ENCODE results near the gene SCUBE2. TPM values are rescaled to one million over a fixed set of nuclear protein-coding genes. Genes with fewer than 3 reads are reported as not detected.
A peak's percentile ranks its signal among the peaks of the same experiment; 100 is the strongest.

The SCUBE2 gene
- 10 to 100 TPM in 2 of 3 donors, 1 to 10 TPM in 1; 8.7 to 18.7 (median 15.9) TPM for total RNA-seq
- long read RNA-seq, donor 1, full-length matches to known transcripts, result 5 of 16 reads
- long read RNA-seq, donor 1, partial matches to known transcripts, result 1 of 16 reads
- long read RNA-seq, donor 1, other reads (novel, unspliced or antisense), result 10 of 16 reads
- long read RNA-seq, donor 2, result 0 reads

DNA sequence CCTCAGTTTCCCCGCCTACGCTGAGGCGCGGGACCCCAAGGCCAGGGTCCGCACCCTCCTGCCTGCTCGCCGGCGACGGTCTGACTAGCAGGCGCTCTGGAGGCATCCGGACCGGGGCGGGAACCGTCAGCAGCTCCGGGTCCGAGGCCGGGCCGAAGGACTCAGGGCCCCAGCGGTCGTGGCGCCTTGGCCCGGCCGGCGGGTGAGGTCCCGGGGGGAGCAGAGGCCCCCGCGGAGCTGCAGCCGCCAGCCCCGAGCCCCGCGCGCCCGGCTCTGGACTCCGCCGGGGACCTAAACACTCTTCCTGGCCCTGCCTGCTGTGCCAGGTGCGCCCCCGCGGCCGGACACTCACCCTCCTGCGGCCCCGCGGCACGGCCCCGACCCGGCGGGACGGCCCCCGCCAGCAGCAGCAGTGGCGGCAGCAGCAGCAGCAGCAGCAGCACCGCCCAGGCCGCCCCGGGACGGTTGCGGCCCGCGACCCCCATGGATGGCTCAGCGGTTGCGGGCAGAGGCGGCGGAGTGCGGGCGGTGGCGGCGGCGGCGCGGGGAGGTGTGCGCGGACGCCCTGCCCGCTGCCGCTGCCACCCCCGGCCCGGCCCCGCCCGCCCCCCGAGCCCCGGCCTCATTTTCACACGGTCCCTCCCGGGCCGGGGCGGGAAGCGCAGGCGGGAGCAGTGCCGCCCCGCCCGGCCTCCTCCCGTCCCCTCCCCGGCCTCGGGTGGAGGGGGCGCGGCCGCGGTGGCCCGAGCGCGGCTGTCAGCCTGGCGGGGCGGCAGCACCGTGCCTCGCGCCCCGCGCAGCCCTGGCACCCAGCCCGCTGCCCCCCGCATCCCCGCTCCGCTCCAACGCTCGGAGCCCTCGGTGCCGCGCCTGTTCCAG, at the start of gene SCUBE2:
TSS of gene SCUBE2 (minus strand) at position 556 of the 879 bp plus-strand sequence. CDS start at position 485, 71 bp downstream.
- Histone ChIP-seq H3K36me3 (ENCODE audit: low read depth) (no peaks in the 10 kb centered on the region), H3K4me3 (no peak within 1 kb of the TSS), H3K4me1 (ENCODE audit: low read depth) (peaks cover 17% of the 10 kb centered on the region), H3K9me3 (no peaks in the 10 kb centered on the region)
- peak; percentile 40 for ATAC-seq
- TF ChIP-seq, protein P1, sequence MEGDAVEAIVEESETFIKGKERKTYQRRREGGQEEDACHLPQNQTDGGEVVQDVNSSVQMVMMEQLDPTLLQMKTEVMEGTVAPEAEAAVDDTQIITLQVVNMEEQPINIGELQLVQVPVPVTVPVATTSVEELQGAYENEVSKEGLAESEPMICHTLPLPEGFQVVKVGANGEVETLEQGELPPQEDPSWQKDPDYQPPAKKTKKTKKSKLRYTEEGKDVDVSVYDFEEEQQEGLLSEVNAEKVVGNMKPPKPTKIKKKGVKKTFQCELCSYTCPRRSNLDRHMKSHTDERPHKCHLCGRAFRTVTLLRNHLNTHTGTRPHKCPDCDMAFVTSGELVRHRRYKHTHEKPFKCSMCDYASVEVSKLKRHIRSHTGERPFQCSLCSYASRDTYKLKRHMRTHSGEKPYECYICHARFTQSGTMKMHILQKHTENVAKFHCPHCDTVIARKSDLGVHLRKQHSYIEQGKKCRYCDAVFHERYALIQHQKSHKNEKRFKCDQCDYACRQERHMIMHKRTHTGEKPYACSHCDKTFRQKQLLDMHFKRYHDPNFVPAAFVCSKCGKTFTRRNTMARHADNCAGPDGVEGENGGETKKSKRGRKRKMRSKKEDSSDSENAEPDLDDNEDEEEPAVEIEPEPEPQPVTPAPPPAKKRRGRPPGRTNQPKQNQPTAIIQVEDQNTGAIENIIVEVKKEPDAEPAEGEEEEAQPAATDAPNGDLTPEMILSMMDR (IDR thresholded peaks at IDR 0.05), result no peak
- DNase-seq, result peak in 2 of 3 donors; percentile 36 to 63
- intact Hi-C loops (cut with DNase I, micrococcal nuclease), result no loop called here

DNA sequence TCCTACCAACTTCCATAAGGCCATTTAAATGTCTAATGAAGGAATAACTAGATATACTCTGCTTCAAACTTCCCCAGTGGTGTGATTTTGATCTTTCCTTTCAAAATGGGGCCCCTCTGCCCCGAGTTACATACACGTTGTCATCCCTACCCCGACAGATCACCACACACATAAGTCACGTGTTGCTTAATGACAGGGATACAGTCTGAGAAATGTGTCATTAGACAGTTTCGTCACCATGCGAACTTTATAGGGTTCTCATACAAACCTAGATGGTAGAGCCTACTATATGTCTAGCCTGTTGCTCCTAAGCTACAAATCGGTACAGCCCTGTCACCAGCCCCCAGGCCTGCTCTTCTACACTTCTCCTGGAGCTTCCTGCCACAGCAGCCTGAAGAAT, 49.8 kb upstream of the SCUBE2 start:
- TF ChIP-seq, protein P1 (IDR thresholded peaks at IDR 0.05), result no peak

DNA sequence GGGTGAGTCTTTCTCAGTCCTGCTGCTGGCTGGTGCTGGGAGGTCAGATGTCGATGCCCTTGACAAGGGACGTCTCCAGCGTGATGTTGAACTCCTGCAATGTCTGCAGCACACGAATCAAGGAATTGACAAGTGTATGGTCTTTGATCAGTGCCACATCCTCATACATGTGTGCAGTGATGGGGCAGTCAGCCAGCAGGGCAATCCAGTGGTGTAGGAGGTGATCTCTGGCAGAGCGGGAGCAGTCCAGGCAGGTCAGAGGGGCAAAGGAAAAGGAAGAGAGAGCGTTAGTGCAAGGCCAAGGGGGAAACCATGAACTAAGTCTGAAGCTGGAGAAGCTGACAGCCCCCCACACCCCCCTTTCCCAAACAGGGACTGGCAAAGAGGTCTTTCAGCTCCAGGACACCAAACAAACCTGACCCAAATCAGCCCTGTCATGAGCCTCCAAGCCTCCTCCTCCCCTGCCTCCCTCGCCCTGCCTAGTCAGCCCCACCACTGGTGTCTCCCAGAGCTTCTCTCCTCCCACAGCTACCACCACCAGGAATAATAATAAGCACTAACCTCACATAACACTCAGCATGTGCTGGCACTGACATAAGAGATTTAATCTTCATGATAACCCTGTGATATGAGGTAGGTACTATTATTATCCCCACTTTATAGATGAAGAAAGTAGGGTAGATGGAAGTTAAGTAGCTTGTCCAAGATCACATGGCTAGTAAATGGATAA, 48.4 kb upstream of the SCUBE2 start:
- no peaks in the 10 kb centered on the region for H3K9me3 ChIP-seq
- H3K4me3 ChIP-seq, result no peak overlapping the region
- peaks cover 13% of the 10 kb centered on the region for H3K4me1 ChIP-seq (ENCODE audit: low read depth)
- no peaks in the 10 kb centered on the region for H3K36me3 ChIP-seq (ENCODE audit: low read depth)
- DNase-seq (no peak), ATAC-seq (no peak)
- TF ChIP-seq, protein P1 (IDR thresholded peaks at IDR 0.05), result no peak
- intact Hi-C loops (cut with DNase I, micrococcal nuclease), result loop anchor here (5.0 kb wide), 1 partner anchor 122 kb away; no protein-coding TSS in a partner anchor

More for the DNA sequence above, 49.8 kb upstream of the SCUBE2 start:
- H3K4me1 ChIP-seq (ENCODE audit: low read depth), result peaks cover 13% of the 10 kb centered on the region
- intact Hi-C loops (cut with DNase I, micrococcal nuclease), result no loop called here
- no peaks in the 10 kb centered on the region for H3K36me3 ChIP-seq (ENCODE audit: low read depth)
- no peaks in the 10 kb centered on the region for H3K9me3 ChIP-seq
- no peak for DNase-seq
- no peak for ATAC-seq
- no peak overlapping the region for H3K4me3 ChIP-seq

DNA sequence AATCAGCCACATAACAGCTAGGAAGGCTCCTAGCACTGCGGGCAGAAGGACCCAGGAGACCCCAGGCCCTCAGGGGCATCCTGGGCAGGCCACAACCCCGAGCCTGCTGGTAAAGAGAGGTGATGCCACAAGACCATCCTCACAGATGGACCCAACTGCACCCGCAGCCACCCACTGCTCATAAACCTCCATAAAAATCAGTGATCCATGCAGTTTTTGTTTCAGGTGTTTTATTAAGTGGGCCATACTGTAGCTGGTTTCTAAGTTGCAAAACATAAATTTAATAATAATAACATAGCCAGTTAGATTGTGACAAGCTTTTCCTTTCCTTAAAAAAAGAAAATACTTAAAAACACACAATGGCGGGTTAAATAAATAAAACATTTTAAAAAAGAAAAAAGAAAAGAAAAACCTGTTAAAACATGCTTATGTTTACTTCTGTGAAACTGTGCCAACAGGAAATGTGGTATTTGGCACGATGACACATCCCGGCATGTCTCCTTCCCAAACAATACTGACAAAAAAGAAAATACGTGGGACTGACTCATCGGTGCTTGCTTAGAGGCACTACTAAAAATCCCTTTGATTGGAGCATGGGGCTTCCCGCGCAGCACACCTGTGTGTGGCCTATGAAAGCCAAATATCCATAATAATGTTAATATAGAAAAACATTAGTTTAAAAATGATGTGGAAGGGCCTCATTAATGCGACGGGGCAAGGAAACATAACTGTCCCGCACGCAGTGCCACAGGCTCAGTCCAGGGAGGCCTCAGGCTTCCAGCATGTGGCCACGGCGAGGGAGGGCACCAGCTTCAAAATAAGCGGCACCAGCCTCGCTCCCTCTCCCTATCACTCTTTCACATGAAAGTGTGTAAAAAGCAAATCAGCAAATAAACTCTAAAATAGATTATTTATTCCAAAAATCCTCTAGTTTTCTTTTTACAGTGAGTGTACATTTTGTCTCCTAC, 47.5 kb upstream of the SCUBE2 start:
- peaks cover 13% of the 10 kb centered on the region for H3K4me1 ChIP-seq (ENCODE audit: low read depth)
- no peak overlapping the region for H3K4me3 ChIP-seq
- DNase-seq (peak in 1 of 3 donors; percentile 53), ATAC-seq (peak; percentile 67)
- no peaks in the 10 kb centered on the region for H3K9me3 ChIP-seq
- intact Hi-C loops (cut with DNase I, micrococcal nuclease), result loop anchor here (5.0 kb wide), 1 partner anchor 122 kb away; no protein-coding TSS in a partner anchor
- TF ChIP-seq, protein P1 (IDR thresholded peaks at IDR 0.05), result no peak
- H3K36me3 ChIP-seq (ENCODE audit: low read depth), result no peaks in the 10 kb centered on the region

DNA sequence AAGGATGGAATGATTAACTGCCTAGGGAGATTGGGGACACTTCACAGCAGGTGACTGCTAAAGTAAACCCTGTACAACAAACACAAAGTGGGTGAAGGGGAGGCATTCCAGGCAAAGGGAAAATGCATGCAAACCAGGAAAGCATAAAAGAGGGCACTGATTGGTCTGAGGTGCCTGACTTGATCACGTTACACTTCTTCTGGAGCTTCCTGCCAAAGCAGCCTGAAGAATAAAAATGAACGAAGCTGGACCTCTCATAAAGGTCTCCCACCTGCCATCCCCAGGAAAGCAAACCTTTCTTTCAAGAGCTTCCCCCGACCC, 46.7 kb upstream of the SCUBE2 start:
- DNase-seq (no peak), ATAC-seq (no peak)
- intact Hi-C loops (cut with DNase I, micrococcal nuclease), result loop anchor here (5.0 kb wide), 1 partner anchor 121 kb away; no protein-coding TSS in a partner anchor
- H3K4me3 ChIP-seq, result no peak overlapping the region
- peaks cover 13% of the 10 kb centered on the region for H3K4me1 ChIP-seq (ENCODE audit: low read depth)
- no peaks in the 10 kb centered on the region for H3K36me3 ChIP-seq (ENCODE audit: low read depth)
- H3K9me3 ChIP-seq, result no peaks in the 10 kb centered on the region
- TF ChIP-seq, protein P1 (IDR thresholded peaks at IDR 0.05), result no peak

Measured in mucosa of descending colon (tissue), 3 donors.